Measurements from ENCODE around the gene TLL1. TPM values are rescaled to one million over a fixed set of nuclear protein-coding genes. Genes with fewer than 3 reads are reported as not detected.

The TLL1 gene
- polyA plus RNA-seq, 1 of the 3 experiments (the other 2 are of a cell fraction): 0.07 TPM

- CTCF ChIA-PET: interaction anchor here (1.4 kb wide), 1 partner anchor 16 kb away, joined by 3 read pairs; no protein-coding TSS in a partner anchor
- no peaks in the 10 kb centered on the region for H3K9me2 ChIP-seq
Measured at GRCh38 chr4:166104623-166105022, 231.6 kb downstream of the TLL1 start.

GRCh38 chr4:166121897-166122296 lies 248.9 kb downstream of the TLL1 start:
- 6% methylated on average over 3 of the region's 3 CpGs for WGBS (ENCODE audit: low lambda C conversion rate)
- CTCF ChIA-PET: interaction anchor here (1.5 kb wide), 1 partner anchor 10 kb away, joined by 5 read pairs; no protein-coding TSS in a partner anchor
- H3K27ac ChIP-seq (ENCODE audit: low read depth in 2 of 2, low read length in 1 of 2): no peak overlapping the region

More at GRCh38 chr4:166104623-166105022, 231.6 kb downstream of the TLL1 start:
- Histone ChIP-seq H3K9me3 (no peaks in the 10 kb centered on the region), H3K4me1 (ENCODE audit: control insufficient read depth in 1 of 2, insufficient read depth in 2 of 2, low read depth in 1 of 2, low read length in 1 of 2) (no peaks in the 10 kb centered on the region; a peak in 1 of 4 replicates), H3K4me3 (ENCODE audit: low read depth in 2 of 2, low read length in 1 of 2) (no peak overlapping the region), H3K79me2 (ENCODE audit: insufficient read depth) (no peaks in the 10 kb centered on the region), H2AFZ (ENCODE audit: low read depth) (no peak overlapping the region), H3K36me3 (replicated peaks in 1 of 2; ENCODE audit: control insufficient read depth in 1 of 2, insufficient read depth in 2 of 2, low read length in 1 of 2) (no peaks in the 10 kb centered on the region), H3K27ac (ENCODE audit: low read depth in 2 of 2, low read length in 1 of 2) (no peak overlapping the region), H3K9ac (no peak overlapping the region), H3K4me2 (no peak overlapping the region), H4K20me1 (ENCODE audit: insufficient read depth) (no peaks in the 10 kb centered on the region), H3F3A (replicated peaks; ENCODE audit: insufficient read depth) (no peaks in the 10 kb centered on the region), H3K27me3 (ENCODE audit: insufficient read depth) (no peaks in the 10 kb centered on the region)
- POLR2A ChIA-PET: no interaction called here
- no peak for DNase-seq
- 5% methylated on average over 2 of the region's 2 CpGs for WGBS (ENCODE audit: low lambda C conversion rate)
- TF ChIP-seq, protein P1, sequence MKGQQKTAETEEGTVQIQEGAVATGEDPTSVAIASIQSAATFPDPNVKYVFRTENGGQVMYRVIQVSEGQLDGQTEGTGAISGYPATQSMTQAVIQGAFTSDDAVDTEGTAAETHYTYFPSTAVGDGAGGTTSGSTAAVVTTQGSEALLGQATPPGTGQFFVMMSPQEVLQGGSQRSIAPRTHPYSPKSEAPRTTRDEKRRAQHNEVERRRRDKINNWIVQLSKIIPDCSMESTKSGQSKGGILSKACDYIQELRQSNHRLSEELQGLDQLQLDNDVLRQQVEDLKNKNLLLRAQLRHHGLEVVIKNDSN (IDR thresholded peaks at IDR 0.05; ENCODE audit: borderline replicate concordance, low read depth): no peak
- TF ChIP-seq RXRA (IDR thresholded peaks at IDR 0.05; ENCODE audit: borderline replicate concordance, low read depth): no peak

More at GRCh38 chr4:166121897-166122296, 248.9 kb downstream of the TLL1 start:
- Histone ChIP-seq H3K9me2 (no peaks in the 10 kb centered on the region), H3K9me3 (no peaks in the 10 kb centered on the region), H4K20me1 (ENCODE audit: insufficient read depth) (no peaks in the 10 kb centered on the region), H3K36me3 (replicated peaks in 1 of 2; ENCODE audit: control insufficient read depth in 1 of 2, insufficient read depth in 2 of 2, low read length in 1 of 2) (no peaks in the 10 kb centered on the region), H3K4me2 (no peak overlapping the region), H3K4me1 (ENCODE audit: control insufficient read depth in 1 of 2, insufficient read depth in 2 of 2, low read depth in 1 of 2, low read length in 1 of 2) (no peaks in the 10 kb centered on the region), H3K79me2 (ENCODE audit: insufficient read depth) (no peaks in the 10 kb centered on the region; the same call in 1 of the 2 replicates), H3K4me3 (ENCODE audit: low read depth in 2 of 2, low read length in 1 of 2) (no peak overlapping the region), H3F3A (replicated peaks; ENCODE audit: insufficient read depth) (no peaks in the 10 kb centered on the region), H3K9ac (no peak overlapping the region), H2AFZ (ENCODE audit: low read depth) (no peak overlapping the region), H3K27me3 (ENCODE audit: insufficient read depth) (no peaks in the 10 kb centered on the region)
- DNase-seq: no peak
- POLR2A ChIA-PET: no interaction called here
- no peak for TF ChIP-seq SIN3A (IDR thresholded peaks at IDR 0.05; ENCODE audit: borderline replicate concordance, low read depth, low read length)
- no peak for TF ChIP-seq RCOR1 (IDR thresholded peaks at IDR 0.05; ENCODE audit: low read length)
- no peak for TF ChIP-seq RXRA (IDR thresholded peaks at IDR 0.05; ENCODE audit: borderline replicate concordance, low read depth)
- TF ChIP-seq NRF1 (IDR thresholded peaks at IDR 0.05; ENCODE audit: low read depth, low read length): no peak
- no peak for TF ChIP-seq EZH2phosphoT487 (IDR thresholded peaks at IDR 0.05; ENCODE audit: borderline replicate concordance, low read depth)
- no peak for TF ChIP-seq POLR2AphosphoS5 (IDR thresholded peaks at IDR 0.05; ENCODE audit: low read depth, low read length)
- TF ChIP-seq, protein P2, sequence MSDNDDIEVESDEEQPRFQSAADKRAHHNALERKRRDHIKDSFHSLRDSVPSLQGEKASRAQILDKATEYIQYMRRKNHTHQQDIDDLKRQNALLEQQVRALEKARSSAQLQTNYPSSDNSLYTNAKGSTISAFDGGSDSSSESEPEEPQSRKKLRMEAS (IDR thresholded peaks at IDR 0.05; ENCODE audit: low read depth): no peak
- TF ChIP-seq FOXJ3 (CRISPR knock-in tag; IDR thresholded peaks at IDR 0.05): no peak
- TF ChIP-seq GABPA (IDR thresholded peaks at IDR 0.05; ENCODE audit: low read depth): no peak
- no peak for TF ChIP-seq CTCF (IDR thresholded peaks at IDR 0.05)
- TF ChIP-seq ZBTB33 (IDR thresholded peaks at IDR 0.05; ENCODE audit: borderline replicate concordance, low read depth): no peak
- TF ChIP-seq ELF1 (IDR thresholded peaks at IDR 0.05): no peak
- no peak for TF ChIP-seq YY1 (IDR thresholded peaks at IDR 0.05; ENCODE audit: low read depth)
- TF ChIP-seq MEF2A (IDR thresholded peaks at IDR 0.05; ENCODE audit: borderline replicate concordance, low read depth): no peak
- no peak for TF ChIP-seq FOSL2 (IDR thresholded peaks at IDR 0.05; ENCODE audit: borderline replicate concordance, low read depth)
- TF ChIP-seq, protein P3, sequence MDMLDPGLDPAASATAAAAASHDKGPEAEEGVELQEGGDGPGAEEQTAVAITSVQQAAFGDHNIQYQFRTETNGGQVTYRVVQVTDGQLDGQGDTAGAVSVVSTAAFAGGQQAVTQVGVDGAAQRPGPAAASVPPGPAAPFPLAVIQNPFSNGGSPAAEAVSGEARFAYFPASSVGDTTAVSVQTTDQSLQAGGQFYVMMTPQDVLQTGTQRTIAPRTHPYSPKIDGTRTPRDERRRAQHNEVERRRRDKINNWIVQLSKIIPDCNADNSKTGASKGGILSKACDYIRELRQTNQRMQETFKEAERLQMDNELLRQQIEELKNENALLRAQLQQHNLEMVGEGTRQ (IDR thresholded peaks at IDR 0.05; ENCODE audit: borderline replicate concordance, low read depth, low read length): no peak
- no peak for TF ChIP-seq RAD21 (IDR thresholded peaks at IDR 0.05; ENCODE audit: low read length)
- TF ChIP-seq TEAD4 (IDR thresholded peaks at IDR 0.05; ENCODE audit: borderline replicate concordance, insufficient read depth): no peak
- TF ChIP-seq FOXM1 (IDR thresholded peaks at IDR 0.05; ENCODE audit: low read depth): no peak

Data from SK-N-SH (cell line).